Fibroblast of peridontal ligament (primary cell): ENCODE results near the gene DLGAP1.
"Not testable (repeated sequence)": the region's sequence is repeated elsewhere in the genome, so short reads cannot be mapped to it uniquely, and the experiment has no call there.

Experiments used
- DNase-seq: peaks from one replicate; pipeline ENCODE4 v3.0.0-alpha.2; 2010; ENCODE audit errors: extremely low read depth

Gene DLGAP1

GRCh38 chr18:4455113-4455811, at the start of gene DLGAP1:
Gene DLGAP1 (minus strand): TSS chr18:4455307.
- DNase-seq: no peak

GRCh38 chr18:4494703-4495284, 39.7 kb upstream of the DLGAP1 start:
- not testable (repeated sequence) for DNase-seq

GRCh38 chr18:4468511-4468910, 13.4 kb upstream of the DLGAP1 start:
- DNase-seq: no peak

- DNase-seq: no peak
These were observed 482 bp downstream of the DLGAP1 start for GRCh38 chr18:4454537-4455112.

- no peak for DNase-seq
These were observed 1.1 kb downstream of the DLGAP1 start for GRCh38 chr18:4453874-4454536.

- DNase-seq: no peak
These were observed 1.6 kb downstream of the DLGAP1 start for GRCh38 chr18:4453567-4453873.

- DNase-seq: no peak
These were observed 4.9 kb downstream of the DLGAP1 start for GRCh38 chr18:4450065-4450658.

GRCh38 chr18:4445902-4446301, 9.2 kb downstream of the DLGAP1 start:
- no peak for DNase-seq

- no peak for DNase-seq
These were observed 10.8 kb downstream of the DLGAP1 start for GRCh38 chr18:4444306-4444705.

- no peak for DNase-seq
These were observed 14.0 kb downstream of the DLGAP1 start for GRCh38 chr18:4441098-4441497.

- DNase-seq: no peak
These were observed 16.2 kb downstream of the DLGAP1 start for GRCh38 chr18:4438938-4439337.

- DNase-seq: no peak
These were observed 21.4 kb downstream of the DLGAP1 start for GRCh38 chr18:4433717-4434116.

- no peak for DNase-seq
These were observed 24.3 kb downstream of the DLGAP1 start for GRCh38 chr18:4430836-4431235.

GRCh38 chr18:4417714-4418113, 37.4 kb downstream of the DLGAP1 start:
- DNase-seq: no peak

- no peak for DNase-seq
These were observed 38.1 kb downstream of the DLGAP1 start for GRCh38 chr18:4416976-4417375.

- no peak for DNase-seq
These were observed 42.8 kb downstream of the DLGAP1 start for GRCh38 chr18:4412286-4412685.

GRCh38 chr18:4406856-4407255, 48.3 kb downstream of the DLGAP1 start:
- DNase-seq: no peak

GRCh38 chr18:4405965-4406364, 49.1 kb downstream of the DLGAP1 start:
- DNase-seq: no peak

- DNase-seq: no peak
These were observed 51.3 kb downstream of the DLGAP1 start for GRCh38 chr18:4403836-4404235.

- DNase-seq: no peak
These were observed 54.2 kb downstream of the DLGAP1 start for GRCh38 chr18:4400911-4401310.

GRCh38 chr18:4399929-4400328, 55.2 kb downstream of the DLGAP1 start:
- DNase-seq: no peak

GRCh38 chr18:4394700-4395099, 60.4 kb downstream of the DLGAP1 start:
- DNase-seq: no peak

GRCh38 chr18:4391859-4392258, 63.2 kb downstream of the DLGAP1 start:
- no peak for DNase-seq
